NCI-H1436 treated with DMSO at 0.1 percent for 48 hours (cell line): ENCODE measurements around the gene NUDT22.

Experiments used
- DNase-seq: peaks from one replicate; lab custom pipeline; 2025; lab: John Stamatoyannopoulos, UW

The NUDT22 gene

GRCh38 chr11:64269540-64270220 is 43.6 kb downstream of the NUDT22 start:
- DNase-seq, result peak; percentile 96

GRCh38 chr11:64275031-64275800 is 49.1 kb downstream of the NUDT22 start:
- DNase-seq, result no peak

GRCh38 chr11:64275841-64276240 is 49.8 kb downstream of the NUDT22 start:
- no peak for DNase-seq

- DNase-seq, result no peak
These were observed 50.8 kb downstream of the NUDT22 start for GRCh38 chr11:64276653-64277431.

GRCh38 chr11:64278576-64279190 is 52.6 kb downstream of the NUDT22 start:
- DNase-seq, result no peak
